ENCODE data around the gene IL12RB1. TPM values are rescaled to one million over a fixed set of nuclear protein-coding genes. Genes with fewer than 3 reads are reported as not detected.

Gene IL12RB1
- total RNA-seq = 100 to 1,000 TPM in 1 of 5 experiments, 10 to 100 TPM in 4; 17.7 to 110 (median 25.0) TPM
- polyA plus RNA-seq = 10 to 100 TPM; 17.6 to 24.1 TPM
- 33.4 reads per million, percentile 62 among the genes with 10 or more reads in this experiment for total RNA-seq

DNA sequence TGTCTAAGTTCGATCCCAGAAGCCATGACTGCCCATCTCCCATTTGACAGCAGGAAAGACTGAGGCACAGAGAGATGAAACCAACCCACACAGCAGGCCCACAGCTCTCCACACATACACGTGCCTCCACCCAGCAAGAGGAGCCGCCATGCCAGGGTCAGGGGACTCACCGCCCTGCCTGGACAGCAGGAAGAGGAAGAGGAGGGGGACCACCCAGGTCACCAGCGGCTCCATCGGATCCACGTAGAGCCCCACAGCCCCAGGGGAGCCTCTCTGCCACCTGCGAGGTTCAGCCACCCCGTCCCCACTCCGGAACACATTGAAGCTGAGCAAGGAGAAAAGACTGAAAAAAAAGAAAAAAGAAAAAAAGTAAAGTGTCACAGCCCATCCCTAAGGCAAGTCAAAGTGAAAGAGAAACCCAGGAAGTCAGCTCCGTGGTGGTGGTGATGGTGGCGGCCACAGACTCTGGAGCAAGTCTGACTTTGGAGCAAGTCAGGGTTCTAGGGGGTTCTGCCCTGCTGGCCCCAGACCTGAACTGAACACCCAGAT lies at the start of gene IL12RB1:
TSS of gene IL12RB1 (minus strand) at position 345 of the 549 bp plus-strand sequence. CDS start at position 234, 111 bp downstream.
- H3K27me3 Mint-ChIP-seq = no peaks in the 10 kb centered on the region
- ChIA-PET POLR2A (interaction anchor here (0.6 to 15.6 kb wide), 11 partner anchors 9 to 751 kb away, joined by 3 to 169 read pairs (median 4); partner anchors contain the start of gene MAST3), CTCF (interaction anchor here (0.8 to 2.5 kb wide), 6 partner anchors 11 to 81 kb away, joined by 3 to 13 read pairs (median 6); partner anchors contain the start of gene MAST3)
- peak within 1 kb of the TSS; percentile 88 for H3K4me3 ChIP-seq (ENCODE audit: low read length)
- H3K36me3 Mint-ChIP-seq = peaks cover 5 to 29% (median 14%) of the 10 kb centered on the region in 5 donors
- H3K4me3 Mint-ChIP-seq = peak within 1 kb of the TSS; percentile 92 to 97 (median 95)
- H3K27ac ChIP-seq (ENCODE audit: low read depth, low read length) = peak within 1 kb of the TSS; percentile 93
- peak within 1 kb of the TSS; percentile 92 to 99 (median 98) for H3K27ac Mint-ChIP-seq
- H3K9me3 ChIP-seq (ENCODE audit: control insufficient read depth in 2 of 3, low read length in 3 of 3) = no peaks in the 10 kb centered on the region
- peaks cover 64 to 65% of the 10 kb centered on the region in 2 donors for H3K4me1 ChIP-seq (ENCODE audit: control insufficient read depth in 2 of 2, insufficient read depth in 2 of 2, low read length in 2 of 2)
- no peaks in the 10 kb centered on the region for H3K27me3 ChIP-seq (ENCODE audit: control insufficient read depth in 2 of 2, insufficient read depth in 2 of 2, low read length in 2 of 2)
- peaks cover 50 to 83% (median 69%) of the 10 kb centered on the region in 7 donors for H3K4me1 Mint-ChIP-seq
- DNase-seq (peak; percentile 23 to 74 (median 68)), ATAC-seq (peak; percentile 57)
- intact Hi-C loops (cut with micrococcal nuclease) = loop anchor here (1.0 to 2.0 kb wide), 2 partner anchors 42 to 66 kb away; no protein-coding TSS in a partner anchor
- peaks cover 0 to 12% (median 0%) of the 10 kb centered on the region in 11 donors for H3K9me3 Mint-ChIP-seq
- peaks cover 0 to 12% (median 0%) of the 10 kb centered on the region in 3 experiments for H3K36me3 ChIP-seq (ENCODE audit: control insufficient read depth in 2 of 3, insufficient read depth in 3 of 3, low read length in 3 of 3)

- Mint-ChIP-seq H3K9me3 (peaks cover 0 to 2% (median 0%) of the 10 kb centered on the region in 11 donors), H3K36me3 (peaks cover 5 to 43% (median 28%) of the 10 kb centered on the region in 5 donors), H3K4me1 (peaks cover 0 to 2% (median 0%) of the 10 kb centered on the region in 7 donors), H3K27ac (peak overlapping the region in 2 of 9 donors; percentile 32 to 72), H3K27me3 (no peaks in the 10 kb centered on the region), H3K4me3 (no peak overlapping the region)
- Histone ChIP-seq H3K4me3 (ENCODE audit: low read length) (no peak overlapping the region), H3K9me3 (ENCODE audit: control insufficient read depth in 2 of 3, low read length in 3 of 3) (no peaks in the 10 kb centered on the region), H3K27ac (ENCODE audit: low read depth, low read length) (no peak overlapping the region), H3K4me1 (ENCODE audit: control insufficient read depth in 2 of 2, insufficient read depth in 2 of 2, low read length in 2 of 2) (no peaks in the 10 kb centered on the region), H3K36me3 (ENCODE audit: control insufficient read depth in 2 of 3, insufficient read depth in 3 of 3, low read length in 3 of 3) (peaks cover 6 to 88% (median 8%) of the 10 kb centered on the region in 3 experiments), H3K27me3 (ENCODE audit: control insufficient read depth in 2 of 2, insufficient read depth in 2 of 2, low read length in 2 of 2) (no peaks in the 10 kb centered on the region)
- intact Hi-C loops (cut with micrococcal nuclease) = no loop called here
- ChIA-PET CTCF (interaction anchor here (0.7 kb wide), 1 partner anchor 17 kb away, joined by 3 read pairs; the partner anchor contains the start of gene PIK3R2), POLR2A (interaction anchor here (1.0 kb wide), 1 partner anchor 15 kb away, joined by 3 read pairs; no protein-coding TSS in a partner anchor)
- ATAC-seq (no peak), DNase-seq (no peak)
Measured at GRCh38 chr19:18135712-18136584, 49.2 kb upstream of the IL12RB1 start.

- Histone ChIP-seq H3K9me3 (ENCODE audit: control insufficient read depth in 2 of 3, low read length in 3 of 3) (no peaks in the 10 kb centered on the region), H3K27ac (ENCODE audit: low read depth, low read length) (no peak overlapping the region), H3K4me3 (ENCODE audit: low read length) (no peak overlapping the region), H3K4me1 (ENCODE audit: control insufficient read depth in 2 of 2, insufficient read depth in 2 of 2, low read length in 2 of 2) (peaks cover 0 to 7% of the 10 kb centered on the region in 2 donors), H3K27me3 (ENCODE audit: control insufficient read depth in 2 of 2, insufficient read depth in 2 of 2, low read length in 2 of 2) (no peaks in the 10 kb centered on the region), H3K36me3 (ENCODE audit: control insufficient read depth in 2 of 3, insufficient read depth in 3 of 3, low read length in 3 of 3) (peaks cover 13 to 91% (median 20%) of the 10 kb centered on the region in 3 experiments)
- DNase-seq = no peak
- ATAC-seq = no peak
- Mint-ChIP-seq H3K4me1 (peaks cover 0 to 10% (median 0%) of the 10 kb centered on the region in 7 donors), H3K27ac (peak overlapping the region in 1 of 9 donors; percentile 33), H3K9me3 (no peaks in the 10 kb centered on the region), H3K27me3 (no peaks in the 10 kb centered on the region), H3K36me3 (peaks cover 5 to 40% (median 19%) of the 10 kb centered on the region in 5 donors), H3K4me3 (no peak overlapping the region)
- CTCF ChIA-PET = interaction anchor here (0.9 kb wide), 1 partner anchor 36 kb away, joined by 3 read pairs; no protein-coding TSS in a partner anchor
- intact Hi-C loops (cut with micrococcal nuclease) = no loop called here
- POLR2A ChIA-PET = interaction anchor here (1.0 to 1.5 kb wide), 2 partner anchors 9 to 284 kb away, joined by 3 read pairs; no protein-coding TSS in a partner anchor
Measured at GRCh38 chr19:18131841-18132596, 45.3 kb upstream of the IL12RB1 start.

DNA sequence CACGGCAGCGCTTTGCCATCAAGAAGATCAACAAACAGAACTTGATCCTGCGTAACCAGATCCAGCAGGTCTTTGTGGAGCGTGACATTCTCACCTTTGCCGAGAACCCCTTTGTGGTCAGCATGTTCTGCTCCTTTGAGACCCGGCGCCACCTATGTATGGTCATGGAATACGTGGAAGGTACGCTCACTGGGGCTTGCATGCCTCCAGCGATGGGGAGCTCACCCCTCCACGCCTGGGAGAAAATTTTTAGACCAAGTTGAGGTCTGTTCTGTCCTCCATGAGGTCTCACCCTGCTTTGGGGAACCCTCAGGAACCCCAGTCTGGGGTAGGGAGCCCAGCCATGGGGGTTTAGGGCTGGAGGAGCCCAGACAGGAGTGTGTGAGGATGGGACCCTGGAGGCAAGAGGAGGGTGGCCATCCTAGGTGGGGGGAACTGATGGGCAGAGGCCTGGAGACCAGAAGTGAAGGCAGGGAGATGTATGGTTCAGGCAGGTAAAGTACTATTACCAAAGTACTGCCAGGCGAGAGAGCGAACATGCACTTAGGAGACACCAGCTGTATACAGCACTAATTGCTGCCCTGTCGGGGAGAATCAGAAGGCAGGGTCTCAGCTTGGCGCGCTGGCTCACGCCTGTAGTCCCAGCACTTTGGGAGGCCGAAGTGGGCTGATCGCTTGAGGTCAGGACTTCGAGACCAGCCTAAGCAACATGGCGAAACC lies 43.9 kb upstream of the IL12RB1 start:
- DNase-seq (no peak), ATAC-seq (no peak)
- Histone ChIP-seq H3K27ac (ENCODE audit: low read depth, low read length) (no peak overlapping the region), H3K4me3 (ENCODE audit: low read length) (no peak overlapping the region), H3K27me3 (ENCODE audit: control insufficient read depth in 2 of 2, insufficient read depth in 2 of 2, low read length in 2 of 2) (no peaks in the 10 kb centered on the region), H3K36me3 (ENCODE audit: control insufficient read depth in 2 of 3, insufficient read depth in 3 of 3, low read length in 3 of 3) (peaks cover 13 to 86% (median 17%) of the 10 kb centered on the region in 3 experiments), H3K9me3 (ENCODE audit: control insufficient read depth in 2 of 3, low read length in 3 of 3) (no peaks in the 10 kb centered on the region), H3K4me1 (ENCODE audit: control insufficient read depth in 2 of 2, insufficient read depth in 2 of 2, low read length in 2 of 2) (peaks cover 0 to 7% of the 10 kb centered on the region in 2 donors)
- ChIA-PET POLR2A (interaction anchor here (1.0 kb wide), 1 partner anchor 282 kb away, joined by 3 read pairs; no protein-coding TSS in a partner anchor), CTCF (no interaction called here)
- Mint-ChIP-seq H3K9me3 (no peaks in the 10 kb centered on the region), H3K36me3 (peaks cover 5 to 37% (median 14%) of the 10 kb centered on the region in 5 donors), H3K4me1 (peaks cover 0 to 12% (median 0%) of the 10 kb centered on the region in 7 donors), H3K27me3 (no peaks in the 10 kb centered on the region), H3K27ac (no peak overlapping the region), H3K4me3 (no peak overlapping the region)
- intact Hi-C loops (cut with micrococcal nuclease) = no loop called here

DNA sequence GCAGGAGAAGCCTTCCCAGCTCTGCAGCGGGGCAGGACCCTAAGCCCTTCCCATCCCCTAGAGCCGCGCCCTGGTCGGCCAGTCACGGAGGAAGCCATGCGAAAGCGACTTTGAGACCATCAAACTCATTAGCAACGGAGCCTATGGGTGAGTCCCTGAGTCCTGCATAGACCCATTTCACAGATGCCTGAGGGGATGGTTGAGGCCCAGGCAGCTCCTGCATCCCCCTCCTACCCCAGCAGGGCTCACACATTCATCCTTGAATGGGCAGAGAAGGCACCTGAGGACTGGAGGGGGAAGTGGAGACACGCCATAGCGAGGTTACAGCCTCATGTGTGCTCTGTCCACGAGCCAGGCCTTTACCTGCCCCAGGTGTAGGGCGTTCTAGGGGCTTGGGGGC lies 42.1 kb upstream of the IL12RB1 start:
- DNase-seq (no peak), ATAC-seq (no peak)
- Histone ChIP-seq H3K4me3 (ENCODE audit: low read length) (no peak overlapping the region), H3K36me3 (ENCODE audit: control insufficient read depth in 2 of 3, insufficient read depth in 3 of 3, low read length in 3 of 3) (peaks cover 12 to 86% (median 23%) of the 10 kb centered on the region in 3 experiments), H3K27ac (ENCODE audit: low read depth, low read length) (no peak overlapping the region), H3K27me3 (ENCODE audit: control insufficient read depth in 2 of 2, insufficient read depth in 2 of 2, low read length in 2 of 2) (no peaks in the 10 kb centered on the region), H3K9me3 (ENCODE audit: control insufficient read depth in 2 of 3, low read length in 3 of 3) (no peaks in the 10 kb centered on the region), H3K4me1 (ENCODE audit: control insufficient read depth in 2 of 2, insufficient read depth in 2 of 2, low read length in 2 of 2) (peaks cover 0 to 7% of the 10 kb centered on the region in 2 donors)
- intact Hi-C loops (cut with micrococcal nuclease) = no loop called here
- H3K27me3 Mint-ChIP-seq = no peaks in the 10 kb centered on the region
- ChIA-PET CTCF (no interaction called here), POLR2A (interaction anchor here (1.0 to 3.5 kb wide), 2 partner anchors 10 to 23 kb away, joined by 3 to 19 read pairs; no protein-coding TSS in a partner anchor)
- peaks cover 5 to 31% (median 13%) of the 10 kb centered on the region in 5 donors for H3K36me3 Mint-ChIP-seq
- no peak overlapping the region for H3K4me3 Mint-ChIP-seq
- peaks cover 0 to 11% (median 0%) of the 10 kb centered on the region in 7 donors for H3K4me1 Mint-ChIP-seq
- no peak overlapping the region for H3K27ac Mint-ChIP-seq
- H3K9me3 Mint-ChIP-seq = no peaks in the 10 kb centered on the region
